Activated naive CD4-positive, alpha-beta T cell treated with anti-CD3 and anti-CD28 coated beads, Interleukin-2, amount 50 U/mL, for 24 hours (primary cell): ENCODE data around the gene CA5A.

Experiments used
- H3K27ac Mint-ChIP-seq: one replicate; pipeline ENCODE4 v1.8.0; 2021; ENCODE audit warnings: mild to moderate bottlenecking, mixed read lengths
- H3K27me3 Mint-ChIP-seq: one replicate; pipeline ENCODE4 v1.8.0; 2021; ENCODE audit warnings: mixed read lengths
- H3K36me3 Mint-ChIP-seq: one replicate; pipeline ENCODE4 v1.8.0; 2021; ENCODE audit warnings: mixed read lengths
- H3K4me1 Mint-ChIP-seq: one replicate; pipeline ENCODE4 v1.8.0; 2021; ENCODE audit warnings: mixed read lengths
- H3K4me3 Mint-ChIP-seq: one replicate; pipeline ENCODE4 v1.8.0; 2021; ENCODE audit warnings: mild to moderate bottlenecking, mixed read lengths
- H3K9me3 Mint-ChIP-seq: one replicate; pipeline ENCODE4 v1.8.0; 2021; ENCODE audit warnings: mixed read lengths

CA5A gene

GRCh38 chr16:87850009-87851006, 86.0 kb downstream of the CA5A start:
- Mint-ChIP-seq H3K27ac (peak overlapping the region; percentile 55), H3K4me3 (no peak overlapping the region), H3K27me3 (no peaks in the 10 kb centered on the region), H3K9me3 (no peaks in the 10 kb centered on the region), H3K36me3 (peaks cover 7% of the 10 kb centered on the region), H3K4me1 (peaks cover 16% of the 10 kb centered on the region)

GRCh38 chr16:87849419-87850008, 86.8 kb downstream of the CA5A start:
- Mint-ChIP-seq H3K36me3 (peaks cover 10% of the 10 kb centered on the region), H3K27ac (no peak overlapping the region), H3K9me3 (no peaks in the 10 kb centered on the region), H3K4me1 (peaks cover 20% of the 10 kb centered on the region), H3K4me3 (no peak overlapping the region), H3K27me3 (no peaks in the 10 kb centered on the region)

GRCh38 chr16:87848676-87849345, 87.5 kb downstream of the CA5A start:
- Mint-ChIP-seq H3K4me3 (no peak overlapping the region), H3K27me3 (no peaks in the 10 kb centered on the region), H3K36me3 (peaks cover 8% of the 10 kb centered on the region), H3K27ac (no peak overlapping the region), H3K9me3 (no peaks in the 10 kb centered on the region), H3K4me1 (peaks cover 17% of the 10 kb centered on the region)

- no peaks in the 10 kb centered on the region for H3K27me3 Mint-ChIP-seq
- H3K4me3 Mint-ChIP-seq = no peak overlapping the region
- no peaks in the 10 kb centered on the region for H3K9me3 Mint-ChIP-seq
- H3K4me1 Mint-ChIP-seq = peaks cover 22% of the 10 kb centered on the region
- peak overlapping the region; percentile 30 for H3K27ac Mint-ChIP-seq
- H3K36me3 Mint-ChIP-seq = peaks cover 8% of the 10 kb centered on the region
Measured at GRCh38 chr16:87847785-87848675, 88.3 kb downstream of the CA5A start.

GRCh38 chr16:87847467-87847784, 88.9 kb downstream of the CA5A start:
- no peaks in the 10 kb centered on the region for H3K9me3 Mint-ChIP-seq
- H3K36me3 Mint-ChIP-seq = peaks cover 6% of the 10 kb centered on the region
- no peak overlapping the region for H3K4me3 Mint-ChIP-seq
- H3K27me3 Mint-ChIP-seq = no peaks in the 10 kb centered on the region
- H3K4me1 Mint-ChIP-seq = peaks cover 22% of the 10 kb centered on the region
- peak overlapping the region; percentile 30 for H3K27ac Mint-ChIP-seq

- no peak overlapping the region for H3K27ac Mint-ChIP-seq
- peaks cover 22% of the 10 kb centered on the region for H3K4me1 Mint-ChIP-seq
- H3K4me3 Mint-ChIP-seq = no peak overlapping the region
- H3K36me3 Mint-ChIP-seq = peaks cover 6% of the 10 kb centered on the region
- H3K27me3 Mint-ChIP-seq = no peaks in the 10 kb centered on the region
- no peaks in the 10 kb centered on the region for H3K9me3 Mint-ChIP-seq
Measured at GRCh38 chr16:87846705-87847466, 89.4 kb downstream of the CA5A start.

- Mint-ChIP-seq H3K27ac (peak overlapping the region; percentile 12), H3K4me3 (no peak overlapping the region), H3K9me3 (no peaks in the 10 kb centered on the region), H3K27me3 (no peaks in the 10 kb centered on the region), H3K36me3 (peaks cover 6% of the 10 kb centered on the region), H3K4me1 (peaks cover 20% of the 10 kb centered on the region)
Measured at GRCh38 chr16:87845807-87846619, 90.3 kb downstream of the CA5A start.

- Mint-ChIP-seq H3K36me3 (peaks cover 6% of the 10 kb centered on the region), H3K27ac (peak overlapping the region; percentile 41), H3K27me3 (no peaks in the 10 kb centered on the region), H3K4me3 (no peak overlapping the region), H3K4me1 (peaks cover 18% of the 10 kb centered on the region), H3K9me3 (no peaks in the 10 kb centered on the region)
Measured at GRCh38 chr16:87845213-87845612, 91.1 kb downstream of the CA5A start.

GRCh38 chr16:87844809-87845208, 91.5 kb downstream of the CA5A start:
- H3K27me3 Mint-ChIP-seq = no peaks in the 10 kb centered on the region
- peak overlapping the region; percentile 41 for H3K27ac Mint-ChIP-seq
- peaks cover 18% of the 10 kb centered on the region for H3K4me1 Mint-ChIP-seq
- H3K4me3 Mint-ChIP-seq = peak overlapping the region; percentile 39
- no peaks in the 10 kb centered on the region for H3K9me3 Mint-ChIP-seq
- peaks cover 6% of the 10 kb centered on the region for H3K36me3 Mint-ChIP-seq

- Mint-ChIP-seq H3K9me3 (no peaks in the 10 kb centered on the region), H3K36me3 (peaks cover 6% of the 10 kb centered on the region), H3K4me1 (peaks cover 18% of the 10 kb centered on the region), H3K27ac (no peak overlapping the region), H3K27me3 (no peaks in the 10 kb centered on the region), H3K4me3 (peak overlapping the region; percentile 39)
Measured at GRCh38 chr16:87844120-87844733, 92.1 kb downstream of the CA5A start.

GRCh38 chr16:87843678-87844105, 92.6 kb downstream of the CA5A start:
- H3K27me3 Mint-ChIP-seq = no peaks in the 10 kb centered on the region
- H3K9me3 Mint-ChIP-seq = no peaks in the 10 kb centered on the region
- peaks cover 4% of the 10 kb centered on the region for H3K36me3 Mint-ChIP-seq
- no peak overlapping the region for H3K4me3 Mint-ChIP-seq
- H3K4me1 Mint-ChIP-seq = peaks cover 18% of the 10 kb centered on the region
- H3K27ac Mint-ChIP-seq = peak overlapping the region; percentile 12

GRCh38 chr16:87842209-87842869, 94.0 kb downstream of the CA5A start:
- H3K9me3 Mint-ChIP-seq = no peaks in the 10 kb centered on the region
- H3K4me1 Mint-ChIP-seq = peaks cover 18% of the 10 kb centered on the region
- peak overlapping the region; percentile 23 for H3K4me3 Mint-ChIP-seq
- H3K27ac Mint-ChIP-seq = peak overlapping the region; percentile 41
- no peaks in the 10 kb centered on the region for H3K27me3 Mint-ChIP-seq
- peaks cover 4% of the 10 kb centered on the region for H3K36me3 Mint-ChIP-seq
